ENCODE results near the gene RAI1.

The RAI1 gene

GRCh38 chr17:17730250-17730935, 49.1 kb downstream of the RAI1 start:
- DNase-seq (ENCODE audit: low spot score), result no peak

- no peak for DNase-seq (ENCODE audit: low spot score)
These were observed 51.2 kb downstream of the RAI1 start for GRCh38 chr17:17732444-17732843.

- DNase-seq (ENCODE audit: low spot score), result no peak
These were observed 51.8 kb downstream of the RAI1 start for GRCh38 chr17:17732892-17733670.

GRCh38 chr17:17736205-17737183, 55.2 kb downstream of the RAI1 start:
- no peak for DNase-seq (ENCODE audit: low spot score)

- no peak for DNase-seq (ENCODE audit: low spot score)
These were observed 57.0 kb downstream of the RAI1 start for GRCh38 chr17:17737961-17738894.

GRCh38 chr17:17738901-17739300, 57.6 kb downstream of the RAI1 start:
- DNase-seq (ENCODE audit: low spot score), result no peak

GRCh38 chr17:17739388-17740066, 58.3 kb downstream of the RAI1 start:
- DNase-seq (ENCODE audit: low spot score), result no peak

GRCh38 chr17:17740615-17741348, 59.5 kb downstream of the RAI1 start:
- DNase-seq (ENCODE audit: low spot score), result no peak

- peak; percentile 17 for DNase-seq (ENCODE audit: low spot score)
These were observed 60.2 kb downstream of the RAI1 start for GRCh38 chr17:17741349-17742023.

- DNase-seq (ENCODE audit: low spot score), result no peak
These were observed 60.9 kb downstream of the RAI1 start for GRCh38 chr17:17742133-17742621.

- DNase-seq (ENCODE audit: low spot score), result no peak
These were observed 61.6 kb downstream of the RAI1 start for GRCh38 chr17:17742688-17743390.

GRCh38 chr17:17743391-17744112, 62.3 kb downstream of the RAI1 start:
- no peak for DNase-seq (ENCODE audit: low spot score)

GRCh38 chr17:17744116-17744515, 62.9 kb downstream of the RAI1 start:
- no peak for DNase-seq (ENCODE audit: low spot score)

GRCh38 chr17:17745476-17746455, 64.5 kb downstream of the RAI1 start:
- no peak for DNase-seq (ENCODE audit: low spot score)

- no peak for DNase-seq (ENCODE audit: low spot score)
These were observed 66.9 kb downstream of the RAI1 start for GRCh38 chr17:17748179-17748578.

GRCh38 chr17:17748604-17749003, 67.3 kb downstream of the RAI1 start:
- no peak for DNase-seq (ENCODE audit: low spot score)
